Inflammatory macrophage treated with lipopolysaccharide for 4 hours (primary cell): Measurements from ENCODE around the gene TNS3.

Source experiments
- DNase-seq: peaks from one replicate; pipeline ENCODE4 v3.0.0-alpha.2; 2020

Gene TNS3

GRCh38 chr7:47241112-47242065 lies 340.5 kb downstream of the TNS3 start:
- DNase-seq = no peak

- no peak for DNase-seq
Observed at GRCh38 chr7:47239931-47240421, 341.9 kb downstream of the TNS3 start.

GRCh38 chr7:47239034-47239433 lies 342.9 kb downstream of the TNS3 start:
- no peak for DNase-seq

- DNase-seq = no peak
Observed at GRCh38 chr7:47236480-47237129, 345.3 kb downstream of the TNS3 start.

GRCh38 chr7:47233996-47234395 lies 347.9 kb downstream of the TNS3 start:
- DNase-seq = no peak

GRCh38 chr7:47232751-47233412 lies 349.0 kb downstream of the TNS3 start:
- no peak for DNase-seq

- DNase-seq = no peak
Observed at GRCh38 chr7:47231627-47232026, 350.3 kb downstream of the TNS3 start.

- no peak for DNase-seq
Observed at GRCh38 chr7:47231032-47231431, 350.9 kb downstream of the TNS3 start.

- DNase-seq = no peak
Observed at GRCh38 chr7:47228386-47229014, 353.4 kb downstream of the TNS3 start.

- DNase-seq = no peak
Observed at GRCh38 chr7:47227762-47228177, 354.1 kb downstream of the TNS3 start.

GRCh38 chr7:47226696-47227095 lies 355.2 kb downstream of the TNS3 start:
- DNase-seq = peak; percentile 15

GRCh38 chr7:47225387-47226131 lies 356.4 kb downstream of the TNS3 start:
- peak; percentile 78 for DNase-seq
